ENCODE measurements around the gene AGO1. TPM values are rescaled to one million over a fixed set of nuclear protein-coding genes. Genes with fewer than 3 reads are reported as not detected.

Gene AGO1
- polyA plus RNA-seq, 4 donors, result 14.8 to 18.5 (median 17.1) TPM

DNA sequence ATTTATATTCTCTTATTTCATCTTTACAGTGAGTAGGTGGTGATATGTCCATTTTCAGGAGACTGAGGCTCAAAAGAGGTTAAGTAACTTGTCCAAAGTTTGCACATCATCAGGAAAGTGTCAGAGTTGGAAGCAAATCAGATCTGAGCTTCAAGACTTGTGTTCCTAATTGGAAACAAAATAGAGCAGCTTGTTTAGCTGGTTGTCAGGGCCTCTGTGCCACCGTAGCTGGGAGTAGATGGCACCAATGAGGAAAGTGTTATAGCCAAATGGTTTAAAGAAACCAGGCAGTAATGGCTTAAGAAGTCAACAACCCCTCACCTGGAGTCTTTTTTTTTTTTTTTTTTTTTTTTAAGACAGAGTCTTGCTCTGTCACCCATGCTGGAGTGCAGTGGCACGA is 19.7 kb downstream of the AGO1 start:
- DNase-seq (ENCODE audit: low read depth in 4 of 4, low spot score in 3 of 4), result no peak

DNA sequence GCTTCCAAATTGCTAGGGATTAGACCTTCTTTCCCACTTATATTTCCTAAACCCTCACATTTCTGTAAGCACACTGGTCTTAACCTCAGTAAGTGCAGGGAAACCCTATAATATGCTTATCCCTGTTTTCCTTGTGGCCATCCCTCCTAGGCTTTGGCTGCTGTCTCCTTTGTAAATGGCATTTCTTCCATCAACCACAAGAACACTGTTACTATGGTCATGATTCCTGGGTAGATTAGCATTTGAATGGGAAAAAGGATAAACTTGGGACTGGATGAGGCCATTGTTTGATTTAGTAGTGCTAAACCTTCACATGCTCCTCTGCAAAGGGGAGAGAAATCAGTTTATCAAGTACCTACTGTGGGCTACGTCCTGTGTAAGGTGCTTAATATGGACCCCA is 31.7 kb downstream of the AGO1 start:
- no peak for DNase-seq (ENCODE audit: low read depth in 4 of 4, low spot score in 3 of 4)

DNA sequence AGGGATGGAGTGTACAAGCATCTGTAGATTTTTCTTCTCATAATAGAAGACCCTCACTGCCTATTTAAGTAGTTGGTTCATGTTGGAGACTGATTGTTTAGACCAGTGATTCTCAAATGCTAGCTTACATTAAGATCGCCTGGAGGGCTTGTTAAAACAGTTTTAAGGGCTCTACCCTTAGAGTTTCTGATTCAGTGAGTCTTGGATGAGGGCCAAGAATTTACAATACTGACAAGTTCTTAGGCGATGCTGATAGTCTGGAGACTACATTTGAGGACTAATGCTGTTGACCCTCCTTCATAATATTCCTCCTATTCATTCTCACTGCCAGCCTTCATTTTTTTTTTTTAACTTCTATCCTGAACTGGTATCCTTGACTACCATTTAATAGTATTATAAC is 32.7 kb downstream of the AGO1 start:
- no peak for DNase-seq (ENCODE audit: low read depth in 4 of 4, low spot score in 3 of 4)

GRCh38 chr1:35923791-35924221 is 40.8 kb downstream of the AGO1 start:
- DNase-seq (ENCODE audit: low read depth in 4 of 4, low spot score in 3 of 4), result no peak

- no peak for DNase-seq (ENCODE audit: low read depth in 4 of 4, low spot score in 3 of 4)
These were observed 41.8 kb downstream of the AGO1 start for GRCh38 chr1:35924838-35925237.

DNA sequence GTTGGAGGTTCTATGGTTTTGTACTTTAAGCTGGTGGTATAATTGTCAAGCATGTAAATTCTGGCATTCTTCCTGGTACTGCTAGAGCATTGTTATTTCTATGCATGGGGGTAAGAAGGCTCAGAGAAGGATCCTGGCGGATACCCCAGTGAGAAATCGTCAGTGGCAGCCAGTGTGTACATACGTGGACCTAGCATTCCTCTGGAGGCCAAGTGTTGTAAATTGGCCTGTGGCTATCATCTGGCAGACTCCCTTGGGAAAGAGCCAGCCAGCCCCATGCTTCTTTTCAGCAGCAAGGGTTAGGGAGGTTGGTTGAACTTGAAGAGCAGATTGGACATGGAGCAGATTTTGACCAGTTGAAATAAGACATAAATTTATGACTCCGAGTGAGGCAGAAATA is 42.7 kb downstream of the AGO1 start:
- no peak for DNase-seq (ENCODE audit: low read depth in 4 of 4, low spot score in 3 of 4)

DNA sequence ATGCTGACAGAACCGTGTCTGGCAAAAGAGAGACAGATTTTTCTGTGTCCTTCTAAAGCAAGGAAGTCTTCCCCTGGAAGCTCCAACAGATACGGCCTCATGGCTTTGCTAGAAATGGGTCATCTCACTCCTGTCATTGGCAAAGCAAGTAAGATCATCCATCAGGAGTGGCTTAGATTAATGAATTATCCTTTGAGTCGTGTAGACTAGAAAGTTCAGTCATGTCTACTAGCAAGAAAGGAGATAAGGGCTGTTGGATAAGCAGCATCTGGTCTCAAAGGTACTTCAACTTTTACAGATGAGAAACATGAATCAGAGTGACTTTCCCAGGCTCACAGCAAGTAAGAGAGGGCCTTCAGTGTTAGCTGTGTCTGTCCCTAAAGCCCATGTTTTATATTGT is 44.5 kb downstream of the AGO1 start:
- DNase-seq (ENCODE audit: low read depth in 4 of 4, low spot score in 3 of 4), result no peak

GRCh38 chr1:35929730-35930592 is 47.0 kb downstream of the AGO1 start:
- DNase-seq (ENCODE audit: low read depth in 4 of 4, low spot score in 3 of 4), result peak in 3 of 4 donors; percentile 14 to 34 (median 14)

DNA sequence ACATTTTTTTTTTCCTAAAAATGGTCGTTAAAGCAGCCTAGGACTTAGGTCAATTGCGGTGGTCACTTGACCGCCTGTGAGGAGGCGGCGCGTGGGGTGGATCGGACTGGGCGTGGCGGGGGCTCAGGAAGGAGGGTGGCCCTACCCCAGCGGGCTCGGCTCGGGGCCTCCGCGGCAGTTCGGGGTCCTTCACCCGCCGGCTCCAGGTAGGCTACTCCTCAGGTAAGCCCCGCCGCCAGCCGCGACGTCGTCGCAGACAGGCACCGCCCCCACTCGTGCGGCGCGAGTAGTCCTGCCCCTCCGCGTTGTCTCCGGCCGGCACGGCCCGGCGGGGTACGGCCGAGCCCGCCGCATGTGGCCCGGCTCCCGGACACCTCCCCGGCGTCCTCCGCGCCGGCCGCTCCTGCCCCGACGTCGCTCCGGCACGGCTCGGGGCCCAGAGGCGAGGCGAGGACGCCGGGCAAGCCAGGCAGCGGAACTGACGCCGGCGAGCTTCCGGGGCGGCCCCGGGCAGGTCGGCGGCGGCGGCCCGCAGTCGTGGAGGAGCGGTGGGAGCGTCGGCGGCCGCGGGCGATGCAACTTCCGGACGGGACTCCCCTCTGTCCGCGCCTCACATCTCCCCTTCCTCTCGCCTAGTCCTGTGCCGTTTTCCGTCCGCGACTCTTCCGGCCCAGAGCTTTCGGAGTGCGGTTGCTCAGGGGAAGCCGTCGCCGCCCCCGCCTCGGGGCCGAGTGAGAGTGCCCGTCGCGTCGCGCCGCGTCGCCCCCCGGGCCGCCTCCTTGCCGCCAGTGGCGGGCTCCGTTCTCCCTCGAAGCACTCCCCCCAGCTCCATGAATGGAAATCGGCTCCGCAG is 47.8 kb downstream of the AGO1 start, which contains the start of gene AGO3:
TSS of gene AGO3 (plus strand) at position 513 of the 853 bp plus-strand sequence. CDS start at position 835, 322 bp downstream.
- DNase-seq (ENCODE audit: low read depth in 4 of 4, low spot score in 3 of 4), result peak; percentile 49 to 64 (median 56)

DNA sequence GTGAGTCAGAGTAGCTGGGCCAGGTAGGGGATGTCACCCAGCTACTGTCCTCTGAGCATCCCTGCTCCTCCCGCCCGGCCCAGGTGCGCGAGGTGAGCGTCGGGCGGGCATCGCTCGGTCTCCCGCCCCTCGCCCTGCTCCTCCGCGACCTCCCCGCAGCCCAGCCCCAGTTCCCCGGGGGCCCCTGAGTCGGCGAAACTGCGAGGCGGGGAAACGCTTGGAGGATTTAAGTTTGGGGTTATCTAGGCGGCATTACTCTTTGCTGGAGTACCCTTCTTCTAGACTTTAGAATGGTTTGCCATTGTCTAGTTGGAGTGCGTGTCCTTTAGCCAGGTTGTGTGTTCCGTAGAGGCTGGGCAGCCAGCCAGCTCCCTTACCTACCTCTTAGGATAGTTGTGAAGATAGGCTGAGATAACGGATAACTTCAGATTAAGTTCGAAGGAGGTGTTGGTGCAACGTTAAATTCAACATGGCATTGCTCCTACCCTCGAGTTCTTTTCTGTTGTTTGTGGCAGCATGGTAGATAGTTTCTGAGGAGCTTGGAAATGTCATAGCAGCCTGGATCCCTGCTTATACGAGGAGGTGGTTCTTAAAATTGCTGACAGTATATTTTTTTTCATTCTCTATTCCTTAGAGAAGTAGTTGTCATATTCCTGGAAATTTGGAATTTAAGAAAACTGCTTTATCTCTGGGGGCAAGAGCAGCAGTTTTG is 48.6 kb downstream of the AGO1 start:
- peak in 1 of 4 donors; percentile 12 for DNase-seq (ENCODE audit: low read depth in 4 of 4, low spot score in 3 of 4)

DNA sequence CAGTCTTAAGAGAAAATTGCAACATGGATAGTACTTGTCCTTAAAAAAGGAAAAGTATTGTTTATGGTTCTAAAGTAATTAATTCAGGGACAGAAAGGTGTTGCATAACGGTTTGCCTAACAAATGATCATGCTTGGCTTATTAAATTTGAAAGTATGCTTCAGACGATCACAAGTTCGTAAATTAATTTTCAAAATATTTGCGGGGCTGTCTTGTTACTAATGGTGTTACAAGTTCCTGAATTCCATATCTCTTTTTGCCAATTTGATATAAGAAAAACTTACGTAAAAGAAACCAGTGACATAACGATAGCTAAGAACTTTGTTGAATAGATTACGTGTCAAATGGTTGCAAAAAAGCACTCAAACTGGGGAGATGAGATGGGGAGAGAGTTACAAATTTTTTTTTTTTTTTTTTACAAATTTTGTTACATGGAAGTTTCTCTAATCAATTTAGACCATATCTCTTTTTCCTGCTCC is 49.2 kb downstream of the AGO1 start:
- no peak for DNase-seq (ENCODE audit: low read depth in 4 of 4, low spot score in 3 of 4)

- no peak for DNase-seq (ENCODE audit: low read depth in 4 of 4, low spot score in 3 of 4)
These were observed 49.9 kb downstream of the AGO1 start for GRCh38 chr1:35932941-35933340.

- peak in 3 of 4 donors; percentile 38 to 47 (median 42) for DNase-seq (ENCODE audit: low read depth in 4 of 4, low spot score in 3 of 4)
These were observed 52.7 kb downstream of the AGO1 start for GRCh38 chr1:35935442-35936388.

- DNase-seq (ENCODE audit: low read depth in 4 of 4, low spot score in 3 of 4), result no peak
These were observed 53.8 kb downstream of the AGO1 start for GRCh38 chr1:35936838-35937237.

DNA sequence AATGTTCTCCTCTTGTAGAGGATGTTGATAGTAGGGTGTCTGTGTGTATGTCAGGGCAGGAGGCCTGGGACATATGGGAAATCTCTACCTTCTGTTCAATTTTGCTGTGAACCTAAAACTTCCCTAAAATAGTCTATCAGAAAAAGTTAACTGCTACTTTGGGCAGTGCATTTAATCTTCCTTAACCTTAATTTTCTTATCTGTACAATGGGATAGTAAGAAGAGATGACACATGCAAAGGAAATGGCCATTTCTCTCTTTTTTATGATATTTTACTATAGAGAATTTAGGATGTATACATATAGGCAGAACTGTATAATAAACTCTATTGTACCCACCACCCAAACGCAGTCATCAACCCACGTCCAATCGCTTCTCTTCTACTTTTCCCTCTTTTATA is 56.5 kb downstream of the AGO1 start:
- DNase-seq (ENCODE audit: low read depth in 4 of 4, low spot score in 3 of 4), result no peak

- no peak for DNase-seq (ENCODE audit: low read depth in 4 of 4, low spot score in 3 of 4)
These were observed 62.3 kb downstream of the AGO1 start for GRCh38 chr1:35945327-35945726.

DNA sequence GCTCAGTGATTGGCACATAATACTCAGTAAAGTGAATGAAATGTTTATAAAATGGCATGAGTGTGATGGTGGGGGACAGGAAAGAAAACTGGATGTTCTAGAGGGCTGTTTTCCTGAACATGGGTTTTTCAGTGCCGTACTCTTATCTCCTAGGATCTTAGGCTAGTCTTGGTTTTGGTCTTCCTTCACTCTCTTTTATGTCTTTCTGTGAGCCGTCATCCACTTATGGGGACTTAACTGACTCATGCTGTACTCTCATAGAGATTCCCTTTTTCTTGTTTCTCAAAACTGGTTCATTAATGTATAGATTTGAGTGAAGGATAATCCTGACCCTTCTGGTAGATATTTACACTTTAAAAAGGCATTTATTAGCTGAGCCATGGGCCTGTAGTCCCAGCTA is 64.5 kb downstream of the AGO1 start:
- no peak for DNase-seq (ENCODE audit: low read depth in 4 of 4, low spot score in 3 of 4)

DNA sequence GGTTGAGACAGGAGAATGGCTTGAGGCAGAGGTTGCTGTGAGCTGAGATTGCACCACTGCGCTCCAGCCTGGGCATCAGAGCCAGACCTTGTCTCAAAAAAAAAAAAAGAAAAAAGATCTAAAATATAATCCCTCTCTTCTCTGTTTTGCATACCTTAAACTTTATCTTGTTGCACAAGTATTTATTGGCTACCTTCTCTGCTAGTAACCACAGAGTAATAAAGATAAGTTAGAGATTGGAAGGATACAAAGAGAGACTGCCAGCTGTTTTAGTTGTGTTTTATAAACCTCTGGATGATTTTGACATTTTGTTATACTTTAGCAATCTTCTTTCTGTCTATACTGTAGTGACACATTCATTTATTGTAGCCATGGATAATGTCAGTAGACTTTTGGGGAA is 75.5 kb downstream of the AGO1 start:
- no peak for DNase-seq (ENCODE audit: low read depth in 4 of 4, low spot score in 3 of 4)

GRCh38 chr1:35959304-35959703 is 76.3 kb downstream of the AGO1 start:
- no peak for DNase-seq (ENCODE audit: low read depth in 4 of 4, low spot score in 3 of 4)

DNA sequence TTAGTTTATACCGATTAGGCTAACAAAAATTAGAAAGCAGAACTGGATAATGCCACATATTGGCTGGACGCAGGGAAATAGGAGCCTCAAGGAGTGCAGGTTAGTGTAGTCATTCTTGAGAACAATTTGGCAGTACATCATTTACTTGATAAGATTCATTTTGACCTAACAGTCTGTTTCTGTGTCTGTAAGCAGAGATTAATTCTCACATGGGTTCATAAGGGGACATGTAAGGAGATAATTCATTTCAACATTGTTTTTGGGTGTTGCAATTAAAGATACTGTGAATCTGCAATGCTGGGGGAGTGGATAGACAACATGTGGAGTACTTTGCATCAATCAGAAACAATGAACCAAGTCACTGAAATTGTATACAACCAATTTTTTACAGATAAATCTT is 79.9 kb downstream of the AGO1 start:
- DNase-seq (ENCODE audit: low read depth in 4 of 4, low spot score in 3 of 4), result no peak

Data from left renal pelvis (tissue), 4 donors.